CD4-positive, alpha-beta T cell treated with Interleukin-15 for 1 hour (primary cell): ENCODE results near the gene SLC30A3.
A peak's percentile ranks its signal among the peaks of the same experiment; 100 is the strongest.
"Not testable (repeated sequence)": the region's sequence is repeated elsewhere in the genome, so short reads cannot be mapped to it uniquely, and the experiment has no call there.

Experiments used
- DNase-seq: peaks from one replicate; pipeline ENCODE4 v3.0.0-alpha.2; 2020

SLC30A3 gene, protein sequence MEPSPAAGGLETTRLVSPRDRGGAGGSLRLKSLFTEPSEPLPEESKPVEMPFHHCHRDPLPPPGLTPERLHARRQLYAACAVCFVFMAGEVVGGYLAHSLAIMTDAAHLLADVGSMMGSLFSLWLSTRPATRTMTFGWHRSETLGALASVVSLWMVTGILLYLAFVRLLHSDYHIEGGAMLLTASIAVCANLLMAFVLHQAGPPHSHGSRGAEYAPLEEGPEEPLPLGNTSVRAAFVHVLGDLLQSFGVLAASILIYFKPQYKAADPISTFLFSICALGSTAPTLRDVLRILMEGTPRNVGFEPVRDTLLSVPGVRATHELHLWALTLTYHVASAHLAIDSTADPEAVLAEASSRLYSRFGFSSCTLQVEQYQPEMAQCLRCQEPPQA

DNA sequence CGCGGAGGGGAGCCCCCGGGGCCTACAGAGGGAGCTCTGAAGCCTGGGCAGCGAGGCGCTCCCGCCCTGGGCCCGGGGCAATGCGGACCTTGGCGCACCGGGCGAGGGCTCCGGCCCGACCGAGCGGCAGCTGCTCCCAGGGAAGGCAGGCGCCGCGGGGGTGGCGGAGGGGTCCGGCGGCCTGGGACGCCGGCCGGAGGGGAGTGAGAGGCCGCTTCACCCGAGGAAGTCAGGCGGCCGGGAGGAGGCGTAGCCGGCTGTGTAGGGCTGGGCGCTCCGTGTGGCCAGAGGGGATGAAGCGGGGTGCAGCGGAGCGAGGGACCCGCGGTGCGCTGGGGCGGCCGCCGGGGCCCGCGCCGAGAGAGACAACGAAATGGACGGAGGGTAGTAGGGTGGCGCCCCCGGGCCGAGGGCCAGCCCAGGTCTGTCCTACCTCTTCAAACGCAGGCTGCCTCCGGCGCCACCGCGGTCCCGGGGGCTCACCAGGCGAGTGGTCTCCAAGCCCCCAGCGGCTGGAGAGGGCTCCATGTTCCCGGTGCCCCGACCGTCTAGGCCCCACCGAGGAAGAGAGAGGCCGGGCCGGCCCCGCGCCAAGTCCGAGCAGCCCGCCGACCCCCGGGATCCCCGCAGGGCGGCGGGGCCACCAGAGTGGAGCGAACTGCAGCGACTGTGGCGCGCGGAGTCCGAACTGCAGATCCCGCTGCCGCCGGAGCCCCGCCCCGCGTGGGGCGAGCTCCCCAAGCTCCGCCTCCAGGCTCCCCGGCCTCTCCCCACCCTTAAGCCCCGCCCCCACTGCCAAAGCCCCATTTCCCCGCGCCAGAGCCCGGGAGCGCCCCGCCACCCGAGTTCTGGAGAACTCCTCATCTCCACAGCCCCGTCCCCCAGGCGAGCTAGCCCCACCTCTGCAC lies at the start of gene SLC30A3:
SLC30A3 (minus strand) TSS at position 669 of the 908 bp plus-strand sequence; CDS start at position 528, 141 bp downstream.
- peak; percentile 76 for DNase-seq

DNA sequence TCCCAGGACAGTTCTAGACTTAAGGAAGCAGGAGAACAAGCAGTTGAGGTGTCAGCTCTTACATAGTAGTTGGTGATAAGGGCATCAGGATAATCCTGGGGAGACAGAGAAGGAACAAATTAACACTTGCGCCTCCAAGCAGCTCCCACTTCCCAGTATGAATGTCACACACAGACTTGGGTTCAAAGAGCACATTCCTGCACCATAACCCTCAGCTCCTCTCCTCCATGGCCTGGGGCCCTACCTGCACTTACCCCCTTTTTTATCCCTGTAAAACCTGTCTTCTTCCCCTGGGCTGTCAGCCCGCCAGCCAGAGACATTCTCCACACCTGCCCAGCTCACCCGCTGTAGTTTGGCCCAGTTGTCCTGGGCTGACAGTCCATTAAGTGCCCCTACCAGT lies 49.3 kb upstream of the SLC30A3 start:
- no peak for DNase-seq

DNA sequence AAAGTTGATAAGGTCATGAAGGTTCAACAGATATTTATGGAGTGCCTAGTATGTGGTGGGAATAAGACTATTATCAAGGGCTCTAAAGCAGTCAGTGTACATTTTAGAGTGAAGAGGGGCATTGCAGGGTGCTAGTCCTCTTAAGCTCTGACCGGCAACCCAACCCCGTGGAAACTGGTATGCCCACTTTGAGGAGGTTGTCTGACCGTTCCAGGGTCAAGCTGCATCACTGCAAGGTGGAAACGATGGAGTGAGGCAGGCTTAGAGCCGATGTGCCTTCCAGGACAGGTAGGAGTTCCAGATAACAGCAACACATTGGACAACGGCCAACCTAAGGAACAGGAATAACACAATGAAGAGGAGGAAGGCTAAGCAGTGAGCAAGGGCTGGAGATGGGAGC lies 46.8 kb upstream of the SLC30A3 start:
- no peak for DNase-seq

DNA sequence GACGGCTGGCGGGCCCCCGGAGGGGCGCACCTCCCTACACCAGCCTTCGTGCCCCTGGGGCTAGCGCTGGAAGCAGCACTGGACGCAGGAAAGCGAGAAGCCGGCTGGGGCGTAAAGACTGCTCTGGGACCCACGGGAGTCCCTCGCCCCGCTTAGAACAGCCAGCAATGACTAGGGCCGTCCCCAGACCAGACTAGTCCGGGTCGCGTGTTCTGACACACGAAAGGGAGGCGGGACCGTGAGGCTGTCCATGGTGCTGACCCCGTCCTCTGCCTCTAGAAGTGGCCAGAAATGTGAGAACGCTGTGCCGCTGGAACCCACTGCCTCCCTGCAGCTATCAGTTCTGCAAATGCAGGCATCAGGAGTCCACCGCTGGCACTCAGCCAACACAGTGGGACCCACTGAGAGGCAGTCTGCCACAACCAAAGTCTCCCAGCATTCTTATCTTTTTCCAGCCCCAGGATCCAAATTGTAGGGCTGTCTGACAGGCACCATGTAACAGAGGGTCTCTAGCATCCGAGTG lies 45.6 kb upstream of the SLC30A3 start, which contains the start of gene UCN:
UCN (minus strand) TSS at position 87 of the 523 bp plus-strand sequence. CDS start 550 bp downstream, outside the sequence.
- DNase-seq, result no peak

DNA sequence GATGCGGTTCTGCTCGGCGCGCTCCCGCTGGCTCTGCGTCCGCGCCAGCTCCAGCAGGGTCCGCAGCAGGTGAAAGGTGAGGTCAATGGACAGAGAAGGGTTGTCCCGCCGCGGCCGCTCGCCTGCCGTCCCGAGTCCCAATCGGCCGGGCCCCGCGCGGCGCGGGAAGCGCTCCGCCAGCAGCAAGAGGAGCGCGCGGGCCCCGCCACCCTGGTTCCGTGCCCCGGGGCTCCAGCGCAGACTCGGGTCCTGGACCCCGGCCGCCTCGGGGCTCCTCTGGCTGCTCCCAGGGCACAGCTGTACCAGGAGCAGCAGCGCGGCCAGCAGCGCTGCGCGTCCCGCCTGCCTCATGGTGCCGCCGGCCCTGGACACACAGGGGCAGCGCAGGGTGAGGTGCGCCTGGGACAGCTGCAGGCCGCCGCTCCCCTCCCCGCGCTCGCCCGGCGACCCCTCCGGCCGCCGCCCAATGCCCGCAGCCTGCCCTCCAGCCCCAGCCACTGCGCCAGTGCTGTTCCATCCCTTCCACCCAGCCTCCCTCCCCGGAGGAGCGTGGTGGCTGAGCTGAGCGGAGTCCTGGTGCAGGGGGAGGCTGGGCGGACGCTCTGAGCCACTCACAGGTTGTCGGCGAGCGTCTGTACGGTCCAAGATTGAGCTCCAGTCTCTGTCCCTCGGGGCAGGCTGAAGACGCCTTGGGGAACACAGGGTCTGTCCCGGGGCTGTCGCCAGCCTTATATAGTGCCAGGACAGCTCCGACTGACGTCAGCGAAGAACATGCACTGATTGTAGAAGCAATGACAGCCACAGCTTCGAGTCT lies 44.9 kb upstream of the SLC30A3 start:
- no peak for DNase-seq

DNA sequence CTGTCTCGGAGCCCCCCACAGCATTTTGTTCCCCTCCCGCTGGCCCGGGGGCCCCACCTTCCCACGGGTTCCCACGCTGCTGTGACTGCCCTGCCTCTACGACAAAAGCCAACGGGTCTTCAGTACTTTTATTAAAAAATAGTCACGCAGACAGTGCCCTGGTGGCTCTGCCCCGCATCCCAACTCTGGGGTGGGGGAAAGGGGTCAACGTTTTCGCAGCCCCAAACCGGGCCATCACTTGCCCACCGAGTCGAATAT lies 44.4 kb upstream of the SLC30A3 start:
- no peak for DNase-seq

DNA sequence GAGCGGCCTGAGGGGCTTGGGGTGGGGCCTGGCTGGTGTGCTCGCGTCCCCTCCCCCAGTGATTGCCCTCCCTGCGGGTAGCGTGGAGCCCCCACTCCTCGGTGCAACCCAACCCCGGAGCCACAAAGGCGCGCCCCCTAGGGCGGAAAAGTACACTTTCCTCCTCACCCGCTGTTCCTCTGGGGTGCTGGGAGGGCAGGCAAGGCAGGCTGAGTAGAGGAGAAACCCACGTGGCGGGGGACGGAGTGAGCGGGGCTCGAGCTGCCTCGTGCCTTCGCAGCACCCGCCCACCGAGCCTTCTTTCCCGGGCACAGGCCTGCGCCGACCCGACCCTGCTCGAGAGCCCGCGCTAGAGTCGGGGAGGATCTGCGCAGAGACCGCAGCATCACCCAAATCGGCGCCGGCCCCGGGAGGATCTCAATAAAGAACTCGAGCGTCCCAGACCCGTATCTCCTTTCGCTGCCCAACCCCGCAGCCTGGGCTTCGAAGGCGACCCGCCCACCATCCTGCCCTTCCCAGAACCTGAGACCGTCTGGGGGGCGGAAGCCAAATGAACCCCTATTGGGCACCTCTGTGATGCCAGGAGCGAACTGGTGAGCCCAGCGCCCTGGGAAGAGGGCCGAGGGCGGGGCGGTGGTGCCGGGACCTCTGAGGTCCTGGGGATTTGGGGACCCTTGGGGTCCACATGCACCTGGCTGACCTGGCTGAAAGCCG lies 43.9 kb upstream of the SLC30A3 start:
- DNase-seq, result no peak

DNA sequence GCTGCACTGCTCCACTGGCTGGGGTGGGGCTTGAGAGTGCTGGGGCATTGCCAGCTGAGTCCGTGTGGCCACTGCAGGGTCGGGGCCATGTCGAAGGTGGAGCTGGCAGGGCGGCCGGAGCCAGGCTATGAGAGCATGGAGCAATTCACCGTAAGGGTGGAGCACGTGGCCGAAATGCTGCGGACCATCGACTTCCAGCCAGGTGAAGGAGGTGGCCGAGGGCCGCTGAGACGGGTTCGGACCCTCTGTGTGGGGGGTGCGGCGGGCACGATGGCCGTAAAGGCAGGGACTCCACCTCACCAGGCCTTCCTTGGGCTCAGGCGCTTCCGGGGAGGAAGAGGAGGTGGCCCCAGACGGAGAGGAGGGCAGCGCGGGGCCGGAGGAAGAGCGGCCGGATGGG lies 43.3 kb upstream of the SLC30A3 start:
- DNase-seq, result no peak

DNA sequence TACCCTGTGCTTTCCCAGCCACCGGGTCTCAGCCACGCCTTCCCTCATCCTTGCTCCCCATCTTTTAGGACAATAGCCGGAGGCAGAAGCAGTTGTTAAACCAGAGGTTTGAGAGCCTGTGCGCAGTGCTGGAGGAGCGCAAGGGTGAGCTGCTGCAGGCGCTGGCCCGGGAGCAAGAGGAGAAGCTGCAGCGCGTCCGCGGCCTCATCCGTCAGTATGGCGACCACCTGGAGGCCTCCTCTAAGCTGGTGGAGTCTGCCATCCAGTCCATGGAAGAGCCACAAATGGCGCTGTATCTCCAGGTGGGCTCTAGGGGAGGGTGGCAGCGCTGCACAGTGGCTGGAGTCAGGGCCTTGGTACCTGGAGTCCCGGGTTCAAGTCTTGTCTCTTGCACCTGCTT lies 42.7 kb upstream of the SLC30A3 start:
- no peak for DNase-seq

DNA sequence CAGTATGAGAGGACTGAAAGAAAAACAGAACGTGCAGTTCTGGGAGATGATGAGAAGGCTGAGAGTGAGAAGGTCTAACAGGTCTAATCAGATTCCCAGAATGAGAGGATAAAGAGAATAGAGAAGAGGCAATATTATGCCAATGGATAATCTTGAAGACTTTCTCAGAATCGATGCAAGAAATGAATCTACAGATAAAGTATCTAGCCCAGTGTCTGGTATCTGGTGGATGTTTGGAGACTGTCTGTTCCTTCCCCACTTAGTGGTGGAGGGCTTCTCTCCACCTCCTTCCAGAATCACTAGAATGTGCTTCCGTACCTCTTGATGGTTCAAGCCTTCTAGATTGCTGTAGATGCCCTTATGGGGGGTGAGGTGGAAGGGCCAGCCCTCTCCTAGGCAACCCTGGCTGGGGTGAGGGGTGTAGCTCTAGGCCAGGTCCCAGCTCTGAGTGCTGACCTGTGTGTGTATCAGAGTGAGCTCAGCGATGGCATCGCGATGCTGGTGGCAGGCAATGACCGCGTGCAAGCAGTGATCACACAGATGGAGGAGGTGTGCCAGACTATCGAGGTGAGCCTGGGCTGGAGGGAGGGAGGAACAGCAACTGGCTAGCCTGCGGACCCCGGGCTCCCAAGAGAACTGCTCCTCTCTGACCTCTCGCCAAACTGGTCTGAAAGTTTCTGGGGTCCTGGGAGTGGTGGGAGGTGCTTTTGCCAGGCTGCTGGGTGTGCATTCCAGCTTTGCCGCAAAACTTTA lies 41.8 kb upstream of the SLC30A3 start:
- no peak for DNase-seq

DNA sequence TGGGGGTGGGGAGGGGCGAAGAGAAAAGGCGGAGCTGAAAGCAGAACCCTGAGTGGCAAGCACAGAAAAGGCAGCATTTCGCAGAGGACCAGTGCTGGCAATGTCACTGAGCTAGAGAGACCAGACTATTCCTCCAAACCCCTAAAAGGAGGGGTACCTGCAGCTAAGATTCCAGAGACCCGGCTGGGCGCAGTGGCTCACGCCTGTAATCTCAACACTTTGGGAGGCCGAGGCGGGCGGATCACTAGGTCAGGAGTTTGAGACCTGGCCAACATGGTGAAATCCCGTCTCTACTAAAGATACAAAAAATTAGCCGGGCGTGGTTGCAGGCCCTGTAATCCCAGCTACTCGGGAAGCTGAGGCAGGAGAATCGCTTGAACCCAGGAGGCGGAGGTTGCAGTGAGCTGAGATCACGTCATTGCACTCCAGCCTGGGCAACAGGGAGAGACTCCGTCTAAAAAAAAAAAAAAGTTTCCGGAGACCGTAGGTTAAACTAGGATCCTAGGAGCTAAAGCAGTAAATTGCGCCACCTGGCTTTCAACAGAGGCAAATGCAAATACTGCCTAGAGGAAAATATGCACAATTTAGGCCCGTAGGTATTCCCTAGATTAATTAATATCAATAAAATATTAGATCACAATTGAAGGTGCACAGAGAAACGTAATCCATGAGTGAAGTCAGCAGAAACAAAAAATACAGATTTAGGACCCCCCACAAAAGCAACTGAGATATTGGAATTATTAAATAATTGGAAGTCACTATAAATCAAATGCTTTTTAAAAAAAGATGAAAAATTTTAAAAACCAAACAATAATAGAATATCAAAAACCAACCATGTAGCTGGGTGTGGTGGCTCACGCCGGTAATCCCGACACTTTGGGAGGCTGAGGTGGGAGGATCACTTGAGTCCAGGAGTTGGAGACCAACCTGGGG lies 40.5 kb upstream of the SLC30A3 start:
- peak; percentile 45 for DNase-seq

DNA sequence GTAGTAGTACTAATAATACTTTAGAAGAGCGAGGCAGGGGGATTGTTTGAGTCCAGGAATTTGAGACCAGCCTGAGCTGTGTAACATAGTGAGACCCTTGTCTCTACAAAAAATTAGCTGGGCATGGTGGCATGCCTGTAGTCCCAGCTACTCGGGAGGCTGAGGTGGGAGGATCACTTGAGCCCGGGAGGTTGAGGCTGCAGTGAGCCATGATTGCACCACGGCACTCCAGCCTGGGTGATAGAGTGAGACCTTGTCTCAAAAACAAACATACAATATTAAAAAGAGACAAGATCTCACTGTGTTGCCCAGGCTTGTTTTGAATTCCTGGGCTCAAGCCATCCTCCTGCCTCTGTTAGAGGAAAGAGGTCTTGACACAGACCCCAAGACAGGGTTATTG lies 37.8 kb upstream of the SLC30A3 start:
- not testable (repeated sequence) for DNase-seq

DNA sequence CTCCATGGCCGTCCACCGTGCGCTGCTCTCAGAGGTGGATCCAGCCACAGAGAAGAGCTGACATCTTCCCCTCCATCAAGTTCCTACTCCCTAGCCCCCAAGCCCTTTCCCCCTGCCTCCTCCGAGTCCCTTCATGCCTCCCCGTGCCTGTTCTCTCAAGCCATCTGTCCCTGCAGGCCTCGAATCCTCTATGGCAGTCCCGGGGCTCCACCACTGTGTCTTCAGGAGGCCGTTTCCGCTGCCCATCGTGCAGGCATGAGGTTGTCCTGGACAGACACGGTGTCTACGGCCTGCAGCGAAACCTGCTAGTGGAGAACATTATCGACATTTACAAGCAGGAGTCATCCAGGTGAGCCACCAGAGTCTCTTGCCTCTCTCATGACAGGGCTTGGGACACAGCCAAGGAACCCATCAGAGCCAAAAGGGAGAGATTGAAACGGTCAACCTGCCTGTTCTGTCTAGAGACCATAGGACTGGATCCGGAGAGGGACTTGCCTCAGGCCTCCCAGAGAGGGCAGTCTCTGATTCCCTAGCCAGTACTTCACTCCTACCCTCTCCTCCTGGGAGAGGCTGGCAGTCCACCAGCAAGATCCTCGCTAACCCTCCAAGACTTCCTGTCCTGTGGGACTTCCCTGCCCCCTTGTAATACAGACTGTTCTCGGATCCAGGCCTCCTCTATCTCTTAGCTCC lies 35.7 kb upstream of the SLC30A3 start:
- no peak for DNase-seq

DNA sequence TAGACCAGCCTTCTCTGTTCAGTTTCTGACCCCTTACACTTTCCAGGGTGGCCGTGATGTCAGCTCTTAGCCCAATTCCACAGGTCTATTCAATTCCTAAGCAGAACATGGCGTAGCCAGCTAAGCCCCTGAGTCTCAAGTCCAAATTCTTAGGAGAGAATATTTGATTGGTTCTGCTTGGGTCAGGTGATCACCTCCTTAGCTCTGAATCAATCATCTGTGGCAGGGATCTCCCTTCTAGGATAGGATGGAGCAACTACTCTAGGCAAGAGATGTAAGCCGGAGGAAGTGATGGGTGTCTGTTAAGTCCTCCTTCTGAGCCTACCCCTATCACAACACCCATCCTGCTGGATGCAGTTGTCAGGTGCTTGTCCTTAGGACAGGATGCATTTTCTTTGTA lies 34.3 kb upstream of the SLC30A3 start:
- DNase-seq, result no peak

DNA sequence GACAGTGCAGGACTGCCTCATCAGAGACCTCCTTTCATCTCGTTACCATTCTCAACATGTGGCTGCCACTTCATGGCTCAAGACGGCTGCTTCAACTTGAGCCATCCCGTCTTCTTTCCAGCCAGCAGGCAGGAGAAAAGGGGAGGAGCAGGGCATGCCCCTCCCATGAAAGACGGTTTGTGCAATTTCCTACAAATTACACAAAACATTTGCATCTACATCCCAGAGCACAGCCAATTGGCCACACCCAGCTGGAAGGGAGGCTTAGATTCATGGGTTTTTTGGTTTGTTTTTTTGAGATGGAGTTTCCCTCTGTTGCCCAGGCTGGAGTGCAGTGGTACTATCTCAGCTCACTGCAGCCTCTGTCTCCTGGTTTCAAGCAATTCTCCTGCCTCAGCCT lies 33.6 kb upstream of the SLC30A3 start:
- no peak for DNase-seq

DNA sequence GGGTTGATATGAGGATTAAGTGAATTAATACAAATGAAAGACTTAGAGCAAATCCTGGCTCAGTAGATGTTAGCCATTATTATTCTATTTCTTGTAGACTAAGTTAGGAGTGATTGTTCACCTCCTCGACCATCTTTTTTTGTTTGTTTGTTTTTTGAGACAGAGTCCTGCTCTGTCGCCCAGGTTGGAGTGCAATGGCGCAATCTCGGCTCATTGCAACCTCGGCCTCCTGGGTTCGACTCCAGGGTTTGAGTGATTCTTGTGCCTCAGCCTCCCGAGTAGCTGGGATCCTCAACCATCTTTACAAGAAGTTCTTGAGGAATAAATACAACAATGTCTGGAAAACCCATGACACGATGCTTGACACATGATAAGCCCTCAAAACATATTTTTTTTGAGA lies 32.1 kb upstream of the SLC30A3 start:
- no peak for DNase-seq

DNA sequence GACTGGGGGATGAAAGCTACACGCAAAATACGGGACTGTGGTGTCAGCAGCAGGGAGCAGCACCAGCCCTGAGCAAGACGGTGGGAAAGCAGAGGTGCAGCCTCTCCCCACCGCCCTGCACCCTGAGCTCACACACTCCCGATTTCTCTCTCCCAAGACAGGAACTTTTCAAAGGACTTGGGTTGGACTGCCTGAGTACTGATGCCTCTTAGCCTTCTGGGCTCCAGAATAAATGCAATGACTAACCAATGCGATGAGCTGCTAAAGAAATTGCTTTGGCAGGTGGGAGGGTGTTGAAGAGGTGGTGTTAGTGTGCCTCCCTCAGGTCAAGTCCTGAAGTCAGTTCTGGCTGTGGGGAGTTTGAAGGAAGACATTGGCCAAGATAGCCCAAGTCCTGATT lies 29.0 kb upstream of the SLC30A3 start:
- DNase-seq, result no peak

DNA sequence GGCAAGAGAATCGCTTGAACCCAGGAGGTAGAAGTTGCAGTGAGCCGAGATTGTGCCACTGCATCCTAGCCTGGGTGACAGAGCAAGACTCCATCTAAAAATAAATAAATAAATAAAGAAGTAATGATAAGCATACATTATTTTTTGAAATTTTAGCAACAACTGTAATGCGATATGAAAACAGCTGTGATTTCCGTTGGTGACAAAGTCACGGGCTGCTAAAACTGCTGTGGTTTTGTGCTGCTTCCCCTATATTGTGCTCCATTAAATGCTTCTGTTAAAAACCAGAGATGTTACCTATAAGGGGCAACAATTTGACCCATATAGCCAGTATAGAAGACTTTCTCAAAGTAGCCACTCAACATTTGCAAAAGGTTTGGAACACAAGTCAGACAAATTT lies 27.7 kb upstream of the SLC30A3 start:
- DNase-seq, result no peak

DNA sequence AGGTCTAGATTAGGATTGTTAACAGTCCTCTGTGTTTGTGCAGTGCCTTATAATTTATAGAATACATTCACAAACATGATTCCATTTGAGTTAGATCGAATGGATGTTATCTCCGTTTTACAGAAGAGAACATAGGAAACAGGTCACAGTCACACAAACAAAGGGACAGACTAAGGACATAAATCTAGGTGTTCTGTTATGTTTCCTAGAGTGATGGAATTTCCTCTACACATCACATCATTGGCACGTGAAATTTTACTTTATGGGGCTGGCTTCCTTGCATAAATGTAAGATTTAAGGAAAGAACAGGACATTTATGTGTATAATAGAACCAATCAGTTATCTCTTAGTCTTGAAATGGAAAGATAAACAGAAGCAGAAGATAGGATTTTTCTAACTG lies 25.8 kb upstream of the SLC30A3 start:
- no peak for DNase-seq

DNA sequence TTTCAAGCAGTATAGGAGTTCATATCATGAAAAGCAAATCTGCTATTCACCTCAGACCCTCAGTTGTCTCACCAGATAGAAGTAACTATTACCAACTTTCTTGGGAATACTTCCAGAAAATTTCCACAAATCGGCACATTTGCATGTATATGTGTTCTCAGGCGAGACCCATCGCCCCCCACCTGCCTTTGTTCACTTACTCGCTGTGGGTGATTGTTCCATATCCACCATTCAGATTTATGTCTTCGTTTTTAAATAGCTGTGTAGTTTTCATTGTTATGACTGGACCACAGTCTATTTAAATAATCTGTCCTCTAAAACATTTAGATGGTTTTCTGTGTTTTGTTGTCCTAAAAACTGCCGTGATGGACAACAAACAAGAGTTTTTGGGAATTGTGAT lies 22.6 kb upstream of the SLC30A3 start:
- DNase-seq, result no peak
